MM.1S (cell line): Measurements from ENCODE around the gene FAF2.

Experiments
- DNase-seq: peaks from one replicate; pipeline ENCODE4 v3.0.0-alpha.2; 2015
- H2AFZ ChIP-seq: fragments of 300-600 bp; sonication (generic); 2 replicates; pipeline ENCODE4 v1.6.0; 2016; ENCODE audit warnings: antibody characterized with exemption, low read length
- H3F3A ChIP-seq: fragments of 300-600 bp; sonication (generic); 2 replicates; pipeline ENCODE4 v1.6.1; 2016; ENCODE audit warnings: mild to moderate bottlenecking, antibody characterized with exemption, low read length, moderate library complexity, mixed read lengths; ENCODE audit not compliant: insufficient read depth
- H3K27ac ChIP-seq: fragments of 300-600 bp; sonication (generic); 2 replicates; pipeline ENCODE4 v1.5.1; 2016; ENCODE audit warnings: mild to moderate bottlenecking, low read length
- H3K27me3 ChIP-seq: fragments of 300-600 bp; sonication (generic); replicated peaks from 2 replicates; pipeline ENCODE4 v1.6.0; 2016; ENCODE audit warnings: low read length; ENCODE audit not compliant: insufficient read depth
- H3K36me3 ChIP-seq: fragments of 300-600 bp; sonication (generic); replicated peaks from 2 replicates; pipeline ENCODE4 v1.6.1; 2016; ENCODE audit warnings: mild to moderate bottlenecking, low read length, mixed read lengths; ENCODE audit not compliant: insufficient read depth
- H3K4me1 ChIP-seq: fragments of 300-600 bp; sonication (generic); 2 replicates; pipeline ENCODE4 v1.6.1; 2016; ENCODE audit warnings: low read length, mixed read lengths
- H3K4me2 ChIP-seq: fragments of 300-600 bp; sonication (generic); 2 replicates; pipeline ENCODE4 v1.6.0; 2016; ENCODE audit warnings: low read depth, low read length
- H3K4me3 ChIP-seq: fragments of 300-600 bp; sonication (generic); 2 replicates; pipeline ENCODE4 v1.5.1; 2016; ENCODE audit warnings: low read length, mixed read lengths
- H3K79me2 ChIP-seq: fragments of 300-600 bp; sonication (generic); 2 replicates; pipeline ENCODE4 v1.6.1; 2016; ENCODE audit warnings: mixed run types, low read length, mixed read lengths
- H3K9ac ChIP-seq: fragments of 300-600 bp; sonication (generic); 2 replicates; pipeline ENCODE4 v1.6.1; 2016; ENCODE audit warnings: low read length, mixed read lengths
- H3K9me2 ChIP-seq: fragments of 300-600 bp; sonication (generic); replicated peaks from 2 replicates; pipeline ENCODE4 v1.6.1; 2016; ENCODE audit warnings: mild to moderate bottlenecking, low read length, mixed read lengths; ENCODE audit not compliant: insufficient read depth
- H3K9me3 ChIP-seq: fragments of 300-600 bp; sonication (generic); replicated peaks from 2 replicates; pipeline ENCODE4 v1.6.1; 2016; ENCODE audit warnings: mild to moderate bottlenecking, low read length, mixed read lengths; ENCODE audit not compliant: insufficient read depth
- H4K20me1 ChIP-seq: fragments of 300-600 bp; sonication (generic); 2 replicates; pipeline ENCODE4 v1.6.1; 2016; ENCODE audit warnings: mild to moderate bottlenecking, low read length, moderate library complexity, mixed read lengths; ENCODE audit not compliant: insufficient read depth
- EZH2 ChIP-seq: fragments of 300-600 bp; sonication (generic); optimal IDR thresholded peaks from 2 replicates; pipeline ENCODE3; 2017; ENCODE audit warnings: low read depth, mild to moderate bottlenecking, antibody characterized with exemption, low read length, mixed read lengths
- EZH2phosphoT487 ChIP-seq: fragments of 300-600 bp; sonication (generic); IDR thresholded peaks from 2 replicates; pipeline ENCODE4 v1.6.1; 2018; ENCODE audit warnings: antibody characterized with exemption, low read length
- TF ChIP-seq, protein P1 (sequence below): fragments of 300-600 bp; sonication (generic); IDR thresholded peaks from 2 replicates; pipeline ENCODE4 v1.5.1; 2016; ENCODE audit warnings: antibody characterized with exemption, low read length, mixed read lengths

The FAF2 gene

DNA sequence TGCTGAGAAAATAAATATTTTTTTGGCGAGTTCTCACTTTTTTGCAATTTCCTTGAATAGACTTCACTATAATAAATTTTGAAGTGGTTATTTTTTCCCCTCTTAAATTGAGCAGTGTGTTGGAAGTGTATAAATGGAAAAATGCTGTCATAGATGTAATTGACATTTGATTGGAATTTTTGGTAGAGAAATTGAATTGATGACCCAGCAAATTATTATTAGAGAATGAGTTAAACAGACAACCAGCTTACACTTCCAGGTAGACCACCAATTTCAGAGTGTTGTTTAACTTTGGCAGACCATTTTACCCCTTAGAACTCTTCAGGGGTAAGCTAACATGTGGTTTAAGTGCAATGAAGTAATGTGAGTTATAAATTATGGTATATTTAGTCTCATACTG is 1.9 kb downstream of the FAF2 start:
- H3K9ac ChIP-seq = no peak overlapping the region
- H4K20me1 ChIP-seq = no peaks in the 10 kb centered on the region; the same call in 1 of the 2 replicates
- H3K36me3 ChIP-seq = no peaks in the 10 kb centered on the region
- peaks cover 56% of the 10 kb centered on the region for H3K79me2 ChIP-seq
- H3K27me3 ChIP-seq = no peaks in the 10 kb centered on the region
- no peaks in the 10 kb centered on the region for H3K9me2 ChIP-seq
- H3K4me3 ChIP-seq = no peak overlapping the region
- H3F3A ChIP-seq = no peaks in the 10 kb centered on the region
- no peaks in the 10 kb centered on the region for H3K9me3 ChIP-seq
- TF ChIP-seq, protein P1, sequence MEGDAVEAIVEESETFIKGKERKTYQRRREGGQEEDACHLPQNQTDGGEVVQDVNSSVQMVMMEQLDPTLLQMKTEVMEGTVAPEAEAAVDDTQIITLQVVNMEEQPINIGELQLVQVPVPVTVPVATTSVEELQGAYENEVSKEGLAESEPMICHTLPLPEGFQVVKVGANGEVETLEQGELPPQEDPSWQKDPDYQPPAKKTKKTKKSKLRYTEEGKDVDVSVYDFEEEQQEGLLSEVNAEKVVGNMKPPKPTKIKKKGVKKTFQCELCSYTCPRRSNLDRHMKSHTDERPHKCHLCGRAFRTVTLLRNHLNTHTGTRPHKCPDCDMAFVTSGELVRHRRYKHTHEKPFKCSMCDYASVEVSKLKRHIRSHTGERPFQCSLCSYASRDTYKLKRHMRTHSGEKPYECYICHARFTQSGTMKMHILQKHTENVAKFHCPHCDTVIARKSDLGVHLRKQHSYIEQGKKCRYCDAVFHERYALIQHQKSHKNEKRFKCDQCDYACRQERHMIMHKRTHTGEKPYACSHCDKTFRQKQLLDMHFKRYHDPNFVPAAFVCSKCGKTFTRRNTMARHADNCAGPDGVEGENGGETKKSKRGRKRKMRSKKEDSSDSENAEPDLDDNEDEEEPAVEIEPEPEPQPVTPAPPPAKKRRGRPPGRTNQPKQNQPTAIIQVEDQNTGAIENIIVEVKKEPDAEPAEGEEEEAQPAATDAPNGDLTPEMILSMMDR = no peak
- TF ChIP-seq EZH2 (no peak), EZH2phosphoT487 (no peak)
- no peak for DNase-seq
- H3K4me2 ChIP-seq = no peak overlapping the region
- no peak overlapping the region for H3K27ac ChIP-seq
- H2AFZ ChIP-seq = no peak overlapping the region
- H3K4me1 ChIP-seq = 0 out of 2 replicates have a peak, but pooled peaks cover 4% of the 10 kb centered on the region

DNA sequence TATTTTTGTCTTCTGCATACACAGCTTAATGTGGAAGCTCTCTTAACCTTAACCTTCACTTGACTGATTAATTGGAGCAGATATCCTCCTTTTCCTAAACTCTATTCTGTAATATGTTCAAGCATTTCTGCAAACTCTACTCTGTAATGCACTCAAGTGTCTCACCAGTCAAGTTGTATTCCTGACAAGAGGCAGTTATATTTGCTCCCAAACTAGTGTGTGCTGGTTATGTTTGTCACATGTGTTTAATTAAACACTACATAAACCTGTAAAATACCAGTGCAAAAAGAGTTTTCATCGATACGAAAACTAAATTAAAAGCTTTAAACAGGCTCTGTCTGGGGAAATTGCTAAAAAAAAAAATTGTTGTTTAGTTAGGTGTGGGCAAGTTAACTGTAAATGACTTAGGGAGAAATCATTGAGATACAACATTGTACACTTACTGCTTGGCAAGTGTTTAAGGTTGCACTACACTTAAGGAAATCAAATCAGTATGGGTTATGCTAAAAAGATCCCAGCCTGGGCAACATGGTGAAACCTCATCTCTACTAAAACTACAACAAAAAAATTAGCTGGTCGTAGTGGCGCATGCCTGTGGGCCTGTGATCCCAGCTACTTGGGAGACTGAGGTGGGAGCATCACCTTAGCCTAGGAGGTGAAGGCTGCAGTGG is 6.7 kb downstream of the FAF2 start:
- Histone ChIP-seq H2AFZ (no peak overlapping the region), H3K27ac (no peak overlapping the region), H3K36me3 (no peaks in the 10 kb centered on the region), H3K4me1 (no peaks in the 10 kb centered on the region), H3K4me2 (no peak overlapping the region), H3K9me3 (no peaks in the 10 kb centered on the region), H3K4me3 (no peak overlapping the region), H4K20me1 (no peaks in the 10 kb centered on the region; the same call in 1 of the 2 replicates), H3K9ac (no peak overlapping the region), H3K27me3 (no peaks in the 10 kb centered on the region), H3F3A (no peaks in the 10 kb centered on the region), H3K79me2 (peaks cover 77% of the 10 kb centered on the region), H3K9me2 (no peaks in the 10 kb centered on the region)
- TF ChIP-seq, protein P1 = no peak
- TF ChIP-seq EZH2phosphoT487 (no peak), EZH2 (no peak)
- DNase-seq = no peak

DNA sequence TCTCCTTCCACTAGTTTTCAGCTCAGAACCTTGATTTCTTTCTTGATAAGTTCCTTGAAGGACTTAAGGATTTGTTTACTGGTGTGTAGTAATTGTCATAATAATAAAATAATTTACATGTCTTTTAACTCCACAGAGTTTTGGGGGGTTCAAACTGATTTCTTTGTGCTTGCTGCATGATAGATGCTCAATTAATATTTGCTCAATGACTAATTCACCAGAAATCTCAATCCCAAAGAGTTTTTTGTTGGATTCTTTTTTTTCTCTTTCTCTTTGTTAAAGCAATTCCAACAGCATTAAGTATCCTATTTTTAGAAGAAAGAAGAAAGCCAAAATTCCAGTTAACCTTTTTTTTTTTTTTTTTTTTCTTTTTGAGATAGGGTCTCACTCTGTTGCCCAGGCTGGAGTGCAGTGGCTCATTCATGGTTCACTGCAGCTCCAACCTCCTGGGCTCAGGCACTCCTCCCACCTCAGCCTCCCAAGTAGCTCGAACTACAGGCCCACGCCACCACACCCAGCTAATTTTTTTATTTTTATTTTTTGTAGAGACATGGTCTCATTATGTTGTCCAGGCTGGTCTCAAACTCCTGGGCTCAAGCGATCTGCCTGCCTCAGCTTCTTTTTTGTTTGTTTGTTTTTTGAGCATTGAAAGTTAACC is 10.8 kb downstream of the FAF2 start:
- TF ChIP-seq, protein P1 = no peak
- TF ChIP-seq EZH2 (no peak), EZH2phosphoT487 (no peak)
- H3K9me2 ChIP-seq = no peaks in the 10 kb centered on the region
- H3K4me2 ChIP-seq = no peak overlapping the region
- no peak overlapping the region for H3K4me3 ChIP-seq
- no peak overlapping the region for H3K27ac ChIP-seq
- H4K20me1 ChIP-seq = no peaks in the 10 kb centered on the region
- no peak overlapping the region for H3K9ac ChIP-seq
- H2AFZ ChIP-seq = no peak overlapping the region
- no peaks in the 10 kb centered on the region for H3K4me1 ChIP-seq
- H3F3A ChIP-seq = no peaks in the 10 kb centered on the region
- H3K9me3 ChIP-seq = no peaks in the 10 kb centered on the region
- H3K36me3 ChIP-seq = no peaks in the 10 kb centered on the region
- H3K79me2 ChIP-seq = peaks cover 82% of the 10 kb centered on the region
- no peak for DNase-seq
- H3K27me3 ChIP-seq = no peaks in the 10 kb centered on the region
